Endothelial cell of umbilical vein (primary cell): Measurements from ENCODE around the gene PCNT. TPM values are rescaled to one million over a fixed set of nuclear protein-coding genes. Genes with fewer than 3 reads are reported as not detected.

Experiments
- BruUV-seq: library from RNA; stranded (reverse); fragments of 400-500 nt; replicated peaks from 2 replicates; lab custom pipeline; 2021; lab: Mats Ljungman, UMichigan
- CTCF ChIA-PET: fragments of 300-600, 350-600 bp; sonication (Branson Sonifier 250); formaldehyde crosslinking; loops from one replicate; lab custom pipeline; 2021; ENCODE audit warnings: antibody characterized with exemption, inconsistent platforms; lab: Charles Lee
- POLR2A ChIA-PET: fragments of 300-600, 350-600 bp; sonication (Branson Sonifier 250); formaldehyde crosslinking; loops from one replicate; lab custom pipeline; 2021; ENCODE audit warnings: antibody characterized with exemption, inconsistent platforms; lab: Charles Lee
- DNase-seq: peaks from one replicate; pipeline ENCODE4 v3.0.0-alpha.2; 2011; ENCODE audit warnings: low read depth, low spot score
- FAIRE-seq: peaks from 2 replicates; lab custom pipeline; 2011; peaks lifted over from hg19 to GRCh38; lab: Jason Lieb, UNC
- H2AFZ ChIP-seq: 2 replicates; pipeline ENCODE4 v1.6.0; 2012; ENCODE audit warnings: low read depth, low read length, control low read depth, inconsistent platforms
- H3K27ac ChIP-seq: 2 replicates; pipeline ENCODE4 v1.5.1; 2011; ENCODE audit warnings: low read depth, mild to moderate bottlenecking, control low read depth, low read length, moderate library complexity; ENCODE audit not compliant: insufficient read depth
- H3K27me3 ChIP-seq, 2 experiments: 2 replicates each; pipeline versions ENCODE4 v1.6.0 to v1.6.1; 2011; ENCODE audit warnings: low read length in 2 of 2, mixed read lengths in 1 of 2; ENCODE audit not compliant: control insufficient read depth in 2 of 2, insufficient read depth in 2 of 2
- H3K36me3 ChIP-seq, 2 experiments: 2 replicates in 1 of 2; 3 replicates in 1 of 2; pipeline ENCODE4 v1.5.1; 2011; ENCODE audit warnings: low read length in 2 of 2, mild to moderate bottlenecking in 1 of 2, moderate library complexity in 1 of 2; ENCODE audit not compliant: control insufficient read depth in 2 of 2, insufficient read depth in 2 of 2; ENCODE audit errors: extremely low read depth in 1 of 2
- H3K4me1 ChIP-seq: 3 replicates; pipeline ENCODE4 v1.5.1; 2011; ENCODE audit warnings: mild to moderate bottlenecking, low read length; ENCODE audit not compliant: control insufficient read depth, insufficient read depth; ENCODE audit errors: extremely low read depth
- H3K4me2 ChIP-seq: 2 replicates; pipeline ENCODE4 v1.6.1; 2011; ENCODE audit warnings: low read length, control low read depth, mixed read lengths; ENCODE audit not compliant: insufficient read depth
- H3K4me3 ChIP-seq, 3 experiments: fragments of 200-600 bp in 1 of 3; sonication (generic), shearing (Covaris generic) in 1 of 3; replicated peaks in 1 of 3; 2 replicates each; pipeline ENCODE4 v1.5.1; 2011 to 2016; ENCODE audit warnings: control low read depth in 3 of 3, low read length in 3 of 3, mild to moderate bottlenecking in 2 of 3, inconsistent platforms in 1 of 3, low read depth in 1 of 3, moderate library complexity in 1 of 3; ENCODE audit not compliant: insufficient read depth in 1 of 3
- H3K79me2 ChIP-seq: 2 replicates; pipeline ENCODE4 v1.6.0; 2012; ENCODE audit warnings: low read length, inconsistent platforms; ENCODE audit not compliant: control insufficient read depth, insufficient read depth
- H3K9ac ChIP-seq: replicated peaks from 2 replicates; pipeline ENCODE3; 2011; ENCODE audit warnings: low read length, control low read depth; ENCODE audit not compliant: insufficient read depth; ENCODE audit errors: extremely low read depth
- H3K9me1 ChIP-seq: replicated peaks from 3 replicates; pipeline ENCODE4 v1.6.0; 2011; ENCODE audit warnings: mild to moderate bottlenecking, low read length; ENCODE audit not compliant: control insufficient read depth, insufficient read depth; ENCODE audit errors: extremely low read depth
- H3K9me3 ChIP-seq: replicated peaks from 2 replicates; pipeline ENCODE4 v1.5.1; 2012; ENCODE audit warnings: low read length, inconsistent platforms; ENCODE audit not compliant: control insufficient read depth, insufficient read depth
- H4K20me1 ChIP-seq: replicated peaks from 2 replicates; pipeline ENCODE3; 2011; ENCODE audit warnings: mild to moderate bottlenecking, low read length; ENCODE audit not compliant: control insufficient read depth, insufficient read depth; ENCODE audit errors: extremely low read depth
- EZH2 ChIP-seq: IDR thresholded peaks from 2 replicates; pipeline ENCODE4 v1.6.1; 2012; ENCODE audit warnings: borderline replicate concordance, low read depth, mild to moderate bottlenecking, moderate library complexity, low read length, inconsistent platforms; ENCODE audit not compliant: severe bottlenecking
- FOS ChIP-seq: IDR thresholded peaks from 2 replicates; pipeline ENCODE4 v1.6.1; 2011; ENCODE audit warnings: mild to moderate bottlenecking, low read length, moderate library complexity, borderline replicate concordance; ENCODE audit not compliant: insufficient read depth
- GATA2 ChIP-seq: IDR thresholded peaks from 2 replicates; pipeline ENCODE4 v1.7.0; 2011; ENCODE audit warnings: low read depth, mild to moderate bottlenecking, moderate library complexity, mixed read lengths, low read length; ENCODE audit not compliant: insufficient read length, insufficient read depth
- JUN ChIP-seq: IDR thresholded peaks from 2 replicates; pipeline ENCODE4 v1.6.1; 2011; ENCODE audit warnings: borderline replicate concordance, low read depth; ENCODE audit not compliant: insufficient read length, insufficient read depth
- MYC ChIP-seq: IDR thresholded peaks from one replicate; pipeline ENCODE4 v1.6.1; 2011; ENCODE audit warnings: mild to moderate bottlenecking, low read depth, low read length
- POLR2A ChIP-seq: IDR thresholded peaks from 2 replicates; pipeline ENCODE4 v1.6.1; 2012; ENCODE audit warnings: low read depth, mild to moderate bottlenecking, control low read depth, low read length
- POLR2AphosphoS5 ChIP-seq: IDR thresholded peaks from 2 replicates; pipeline ENCODE4 v1.6.1; 2012; ENCODE audit warnings: low read depth, mild to moderate bottlenecking, control low read depth, low read length, moderate library complexity; ENCODE audit not compliant: insufficient read depth
- dilution Hi-C: fragments of 300-500 bp; cut with MboI; formaldehyde crosslinking; loops from one replicate; pipeline ENCODE4 v1.15.0; 2019; ENCODE audit warnings: low sequenced_read_pairs; ENCODE audit not compliant: extremely low pct_ligation_motif_present
- intact Hi-C: fragments of 100-400 bp; cut with micrococcal nuclease; formaldehyde crosslinking; loops from one replicate; pipeline ENCODE4 v1.10.0; 2022
- polyA plus RNA-seq, 4 experiments: library from polyadenylated mRNA; depleted of rRNA in 3 of 4; stranded (reverse) in 3 of 4; unstranded in 1 of 4; fragments of >200 nt; gene quantifications; 2 replicates each; pipeline versions ENCODE4 v1.2.1 to v1.2.3, GENCODE V29; 2011 to 2012; ENCODE audit warnings: missing spikeins in 1 of 4
- total RNA-seq: library from RNA; stranded (reverse); gene quantifications from 2 replicates; pipeline ENCODE4 v1.2.3, GENCODE V29; 2021
- TF ChIP-seq, protein P1 (sequence below), 2 donors: IDR thresholded peaks; 1 replicate in 1 of 2; 2 replicates in 1 of 2; pipeline ENCODE4 v1.5.1; 2011; ENCODE audit warnings: low read length in 2 of 2, mild to moderate bottlenecking in 2 of 2, moderate library complexity in 2 of 2, control low read depth in 1 of 2, inconsistent platforms in 1 of 2, low read depth in 1 of 2; ENCODE audit not compliant: insufficient read depth in 1 of 2; ENCODE audit errors: extremely low read depth in 1 of 2
- TF ChIP-seq, protein P2 (sequence below): IDR thresholded peaks from 2 replicates; pipeline ENCODE4 v1.6.1; 2011; ENCODE audit not compliant: insufficient read depth, insufficient read length

Gene PCNT
- total and polyA plus RNA-seq, 2 donors (not counting 3 experiments of a cell fraction or from before 2014, with no cell fraction given): 9.6 to 49.5 TPM

- Histone ChIP-seq H3K9me3 (no peaks in the 10 kb centered on the region), H3K79me2 (no peaks in the 10 kb centered on the region), H3K9me1 (no peaks in the 10 kb centered on the region), H3K4me1 (no peaks in the 10 kb centered on the region), H2AFZ (no peak overlapping the region), H3K4me2 (no peak overlapping the region), H4K20me1 (no peaks in the 10 kb centered on the region), H3K4me3 (no peak overlapping the region), H3K36me3 (no peaks in the 10 kb centered on the region), H3K27me3 (no peaks in the 10 kb centered on the region), H3K9ac (no peak overlapping the region), H3K27ac (no peak overlapping the region)
- TF ChIP-seq, protein P1, sequence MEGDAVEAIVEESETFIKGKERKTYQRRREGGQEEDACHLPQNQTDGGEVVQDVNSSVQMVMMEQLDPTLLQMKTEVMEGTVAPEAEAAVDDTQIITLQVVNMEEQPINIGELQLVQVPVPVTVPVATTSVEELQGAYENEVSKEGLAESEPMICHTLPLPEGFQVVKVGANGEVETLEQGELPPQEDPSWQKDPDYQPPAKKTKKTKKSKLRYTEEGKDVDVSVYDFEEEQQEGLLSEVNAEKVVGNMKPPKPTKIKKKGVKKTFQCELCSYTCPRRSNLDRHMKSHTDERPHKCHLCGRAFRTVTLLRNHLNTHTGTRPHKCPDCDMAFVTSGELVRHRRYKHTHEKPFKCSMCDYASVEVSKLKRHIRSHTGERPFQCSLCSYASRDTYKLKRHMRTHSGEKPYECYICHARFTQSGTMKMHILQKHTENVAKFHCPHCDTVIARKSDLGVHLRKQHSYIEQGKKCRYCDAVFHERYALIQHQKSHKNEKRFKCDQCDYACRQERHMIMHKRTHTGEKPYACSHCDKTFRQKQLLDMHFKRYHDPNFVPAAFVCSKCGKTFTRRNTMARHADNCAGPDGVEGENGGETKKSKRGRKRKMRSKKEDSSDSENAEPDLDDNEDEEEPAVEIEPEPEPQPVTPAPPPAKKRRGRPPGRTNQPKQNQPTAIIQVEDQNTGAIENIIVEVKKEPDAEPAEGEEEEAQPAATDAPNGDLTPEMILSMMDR (IDR thresholded peaks at IDR 0.05; ENCODE audit: extremely low read depth in 1 of 2, insufficient read depth in 1 of 2, low read depth in 1 of 2, low read length in 2 of 2): no peak
- TF ChIP-seq POLR2A (no peak), FOS (no peak), MYC (no peak)
- TF ChIP-seq, protein P2, sequence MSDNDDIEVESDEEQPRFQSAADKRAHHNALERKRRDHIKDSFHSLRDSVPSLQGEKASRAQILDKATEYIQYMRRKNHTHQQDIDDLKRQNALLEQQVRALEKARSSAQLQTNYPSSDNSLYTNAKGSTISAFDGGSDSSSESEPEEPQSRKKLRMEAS: no peak
- DNase-seq (no peak), FAIRE-seq (no peak)
- dilution Hi-C loops (no loop called here), intact Hi-C loops (no loop called here)
- no TSS peak for BruUV-seq
- POLR2A ChIA-PET: no interaction called here
- CTCF ChIA-PET: no interaction called here
Observed at GRCh38 chr21:46311568-46311967, 12.4 kb upstream of the PCNT start.

GRCh38 chr21:46312949-46313348 lies 11.0 kb upstream of the PCNT start:
- Histone ChIP-seq H3K4me3 (no peak overlapping the region), H4K20me1 (no peaks in the 10 kb centered on the region), H3K79me2 (no peaks in the 10 kb centered on the region), H3K36me3 (no peaks in the 10 kb centered on the region), H3K27ac (no peak overlapping the region), H3K9me3 (no peaks in the 10 kb centered on the region), H3K4me2 (no peak overlapping the region), H3K9me1 (no peaks in the 10 kb centered on the region), H3K9ac (no peak overlapping the region), H3K4me1 (no peaks in the 10 kb centered on the region), H2AFZ (no peak overlapping the region), H3K27me3 (no peaks in the 10 kb centered on the region)
- no TSS peak for BruUV-seq
- FAIRE-seq: no peak
- dilution Hi-C loops: no loop called here
- ChIA-PET CTCF (interaction anchor here (0.8 to 1.1 kb wide), 3 partner anchors 10 to 27 kb away, joined by 3 read pairs; partner anchors contain the start of genes C21orf58, MCM3AP and YBEY), POLR2A (interaction anchor here (0.5 kb wide), 1 partner anchor 110 kb away, joined by 5 read pairs; no protein-coding TSS in a partner anchor)
- no peak for DNase-seq
- intact Hi-C loops: no loop called here
- no peak for TF ChIP-seq FOS
- TF ChIP-seq, protein P2: no peak
- no peak for TF ChIP-seq POLR2AphosphoS5
- TF ChIP-seq, protein P1 (IDR thresholded peaks at IDR 0.05; ENCODE audit: extremely low read depth in 1 of 2, insufficient read depth in 1 of 2, low read depth in 1 of 2, low read length in 2 of 2): no peak
- no peak for TF ChIP-seq GATA2
- no peak for TF ChIP-seq POLR2A
- no peak for TF ChIP-seq MYC
- TF ChIP-seq JUN: no peak
- no peak for TF ChIP-seq EZH2
